ENCODE data around the gene SEC11A. TPM values are rescaled to one million over a fixed set of nuclear protein-coding genes. Genes with fewer than 3 reads are reported as not detected.

Gene SEC11A
- total RNA-seq, 1 donor from 2014 or later: 202 TPM

DNA sequence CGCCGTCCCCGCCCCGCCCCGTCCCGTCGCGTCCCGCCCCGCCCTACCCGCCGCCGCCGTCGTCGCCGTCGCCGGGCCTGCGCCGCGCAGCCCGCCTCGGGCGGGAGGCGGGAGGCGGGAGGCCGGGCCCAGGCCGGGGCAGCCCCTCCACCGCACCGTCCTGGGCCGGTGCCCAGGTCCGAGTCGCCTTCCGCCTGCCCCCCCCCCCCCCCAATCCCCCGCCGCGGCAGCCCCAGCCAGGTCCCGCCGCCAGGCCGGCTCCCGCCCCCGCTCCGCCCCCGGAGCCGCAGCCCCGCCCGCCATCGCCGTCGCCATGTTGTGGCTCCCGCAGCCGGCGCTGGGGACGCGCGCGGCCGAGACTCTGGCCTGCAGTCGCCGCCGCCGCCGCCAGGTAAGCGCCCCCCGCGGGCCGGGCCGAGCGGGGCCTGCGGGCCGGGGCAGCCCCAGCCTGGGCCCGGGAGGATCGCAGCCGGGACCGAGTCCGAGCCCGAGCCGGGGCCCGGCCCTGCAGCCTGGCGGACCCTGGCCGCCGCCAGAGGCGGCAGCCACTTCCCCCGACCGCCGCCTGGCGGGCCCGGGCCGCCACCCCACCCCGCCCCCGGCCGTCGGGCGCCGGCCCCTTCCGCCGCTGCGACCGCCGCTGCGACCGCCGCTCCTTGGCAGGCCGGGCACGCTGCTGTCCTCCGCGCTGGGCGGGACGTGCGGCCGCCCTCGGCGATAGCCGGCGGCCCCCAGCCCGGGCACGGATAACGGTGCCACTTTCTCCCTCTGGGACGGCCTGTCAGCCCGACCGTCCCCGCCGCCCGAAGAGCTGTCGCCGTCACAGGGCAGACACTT lies 32.6 kb upstream of the SEC11A start, which contains the start of gene ZNF592:
Gene ZNF592, plus strand, starts transcription at position 319 of the 837 bp plus-strand sequence. CDS start 34,084 bp downstream, outside the sequence.
- TF ChIP-seq, protein P1, sequence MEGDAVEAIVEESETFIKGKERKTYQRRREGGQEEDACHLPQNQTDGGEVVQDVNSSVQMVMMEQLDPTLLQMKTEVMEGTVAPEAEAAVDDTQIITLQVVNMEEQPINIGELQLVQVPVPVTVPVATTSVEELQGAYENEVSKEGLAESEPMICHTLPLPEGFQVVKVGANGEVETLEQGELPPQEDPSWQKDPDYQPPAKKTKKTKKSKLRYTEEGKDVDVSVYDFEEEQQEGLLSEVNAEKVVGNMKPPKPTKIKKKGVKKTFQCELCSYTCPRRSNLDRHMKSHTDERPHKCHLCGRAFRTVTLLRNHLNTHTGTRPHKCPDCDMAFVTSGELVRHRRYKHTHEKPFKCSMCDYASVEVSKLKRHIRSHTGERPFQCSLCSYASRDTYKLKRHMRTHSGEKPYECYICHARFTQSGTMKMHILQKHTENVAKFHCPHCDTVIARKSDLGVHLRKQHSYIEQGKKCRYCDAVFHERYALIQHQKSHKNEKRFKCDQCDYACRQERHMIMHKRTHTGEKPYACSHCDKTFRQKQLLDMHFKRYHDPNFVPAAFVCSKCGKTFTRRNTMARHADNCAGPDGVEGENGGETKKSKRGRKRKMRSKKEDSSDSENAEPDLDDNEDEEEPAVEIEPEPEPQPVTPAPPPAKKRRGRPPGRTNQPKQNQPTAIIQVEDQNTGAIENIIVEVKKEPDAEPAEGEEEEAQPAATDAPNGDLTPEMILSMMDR (IDR thresholded peaks at IDR 0.05): peak; percentile 19
- Mint-ChIP-seq H3K36me3 (ENCODE audit: unreplicated experiment) (peaks cover 4% of the 10 kb centered on the region), H3K27me3 (ENCODE audit: unreplicated experiment) (no peaks in the 10 kb centered on the region), H3K9me3 (ENCODE audit: unreplicated experiment) (no peaks in the 10 kb centered on the region), H3K4me1 (ENCODE audit: unreplicated experiment) (peaks cover 48% of the 10 kb centered on the region), H3K4me3 (ENCODE audit: unreplicated experiment) (peak within 1 kb of the TSS; percentile 91), H3K27ac (ENCODE audit: unreplicated experiment) (peak within 1 kb of the TSS; percentile 97)
- peak; percentile 91 for DNase-seq (ENCODE audit: extremely low spot score, unreplicated experiment)

DNA sequence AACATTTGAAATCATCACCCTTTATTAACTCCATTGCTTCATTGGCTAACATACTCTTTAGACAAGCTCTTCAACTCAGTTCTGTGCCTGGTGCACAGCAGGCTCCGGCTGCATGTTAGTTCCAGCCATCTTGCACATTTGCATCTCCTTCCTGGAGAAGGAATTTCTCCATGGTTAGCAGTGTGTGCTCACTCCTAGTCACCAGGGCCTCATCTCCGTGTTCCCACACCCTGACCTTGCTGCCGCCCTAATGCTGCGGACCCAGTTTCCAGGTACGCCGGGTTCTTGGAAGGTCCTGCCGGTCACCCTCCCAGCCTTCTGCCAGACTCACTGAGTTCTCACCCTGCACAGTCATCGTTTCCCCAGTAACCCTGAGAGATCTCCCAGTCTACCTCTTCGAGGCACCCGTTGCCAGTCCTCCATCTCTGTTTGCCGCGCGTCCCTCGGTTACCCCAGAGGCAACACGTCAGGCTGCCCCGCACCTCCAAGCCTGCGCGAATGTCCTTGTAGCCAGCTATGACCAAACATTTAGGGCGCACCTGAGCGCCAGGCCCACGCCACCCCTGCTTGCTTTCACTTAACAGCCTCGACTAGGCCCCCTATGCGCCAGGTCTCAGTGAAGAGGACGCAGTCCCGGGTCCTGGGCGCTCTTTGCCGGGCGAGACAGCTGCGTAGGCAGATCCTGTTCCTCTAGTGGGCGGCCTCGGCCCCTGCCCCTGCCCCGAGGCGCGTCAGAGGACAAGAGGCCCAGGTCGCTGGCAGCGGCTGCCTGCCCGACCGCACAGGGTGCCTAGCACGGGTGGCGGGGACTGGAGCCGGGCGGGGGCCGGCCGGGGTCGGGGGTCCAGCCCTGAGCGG lies 31.7 kb upstream of the SEC11A start:
- Mint-ChIP-seq H3K4me1 (ENCODE audit: unreplicated experiment) (peaks cover 42% of the 10 kb centered on the region), H3K4me3 (ENCODE audit: unreplicated experiment) (peak overlapping the region; percentile 77), H3K27ac (ENCODE audit: unreplicated experiment) (peak overlapping the region; percentile 97), H3K9me3 (ENCODE audit: unreplicated experiment) (no peaks in the 10 kb centered on the region), H3K36me3 (ENCODE audit: unreplicated experiment) (peaks cover 2% of the 10 kb centered on the region), H3K27me3 (ENCODE audit: unreplicated experiment) (no peaks in the 10 kb centered on the region)
- TF ChIP-seq, protein P1 (IDR thresholded peaks at IDR 0.05): no peak
- DNase-seq (ENCODE audit: extremely low spot score, unreplicated experiment): no peak

DNA sequence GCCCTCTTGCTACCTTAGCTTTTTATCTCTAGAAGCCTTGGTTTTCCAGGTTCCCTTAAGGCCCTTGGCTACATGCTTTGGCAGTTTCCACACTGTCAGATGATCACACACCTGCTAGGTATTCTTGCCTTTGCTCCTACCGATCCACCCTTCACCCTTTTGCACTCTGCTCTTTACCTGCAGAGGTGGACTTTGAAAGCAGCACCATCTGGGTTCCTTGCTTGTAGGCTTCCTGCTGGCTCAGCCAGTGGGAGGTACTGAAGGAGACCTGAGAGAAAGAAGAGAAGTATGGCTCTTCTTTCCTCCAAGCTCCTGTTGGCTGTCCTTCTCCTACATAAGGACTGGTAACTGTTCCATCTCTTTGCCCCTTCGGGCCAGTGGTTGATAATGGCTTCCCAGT lies 25.2 kb upstream of the SEC11A start:
- Mint-ChIP-seq H3K9me3 (ENCODE audit: unreplicated experiment) (no peaks in the 10 kb centered on the region), H3K36me3 (ENCODE audit: unreplicated experiment) (no peaks in the 10 kb centered on the region), H3K4me3 (ENCODE audit: unreplicated experiment) (no peak overlapping the region), H3K27ac (ENCODE audit: unreplicated experiment) (no peak overlapping the region), H3K4me1 (ENCODE audit: unreplicated experiment) (no peaks in the 10 kb centered on the region), H3K27me3 (ENCODE audit: unreplicated experiment) (no peaks in the 10 kb centered on the region)
- no peak for DNase-seq (ENCODE audit: extremely low spot score, unreplicated experiment)
- TF ChIP-seq, protein P1 (IDR thresholded peaks at IDR 0.05): no peak

DNA sequence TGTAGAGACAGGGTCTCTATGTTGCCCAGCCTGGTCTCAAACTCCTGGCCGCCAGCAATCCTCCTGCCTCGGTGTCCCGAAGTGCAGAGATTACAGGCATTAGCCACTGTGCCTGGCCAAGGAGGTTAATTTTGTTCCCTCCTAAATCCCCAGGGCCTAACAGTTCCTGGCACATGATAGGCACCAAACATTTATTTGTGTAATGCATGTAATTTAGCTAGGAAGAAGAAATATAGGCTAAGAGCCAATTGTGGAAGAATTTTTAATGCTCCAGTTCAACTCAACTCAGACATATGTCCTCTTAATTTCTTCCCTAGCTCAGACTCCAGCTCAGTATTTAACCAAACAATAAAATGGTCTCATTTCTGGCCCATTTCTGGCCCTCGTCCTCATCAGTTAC lies 24.8 kb upstream of the SEC11A start:
- Mint-ChIP-seq H3K4me1 (ENCODE audit: unreplicated experiment) (no peaks in the 10 kb centered on the region), H3K27ac (ENCODE audit: unreplicated experiment) (no peak overlapping the region)
- DNase-seq (ENCODE audit: extremely low spot score, unreplicated experiment): no peak

More for the DNA sequence above, 24.8 kb upstream of the SEC11A start:
- Mint-ChIP-seq H3K36me3 (ENCODE audit: unreplicated experiment) (no peaks in the 10 kb centered on the region), H3K27me3 (ENCODE audit: unreplicated experiment) (no peaks in the 10 kb centered on the region), H3K4me3 (ENCODE audit: unreplicated experiment) (no peak overlapping the region), H3K9me3 (ENCODE audit: unreplicated experiment) (no peaks in the 10 kb centered on the region)
- TF ChIP-seq, protein P1 (IDR thresholded peaks at IDR 0.05): no peak

Measured in osteocyte (in vitro differentiated cells).